ENCODE data around the gene PDIA5.

Gene PDIA5

GRCh38 chr3:123027292-123028232, 39.3 kb upstream of the PDIA5 start, which contains the start of gene SEMA5B:
Gene SEMA5B, minus strand, starts transcription at chr3:123027763. Its CDS starts 66,500 bp downstream, at chr3:122961263.
- Histone ChIP-seq H3K9me3 (ENCODE audit: insufficient read depth, low read depth, low read length) (no peaks in the 10 kb centered on the region), H3K36me3 (ENCODE audit: insufficient read depth, low read depth, low read length) (no peaks in the 10 kb centered on the region), H3K9ac (ENCODE audit: low read depth, low read length) (peak within 1 kb of the TSS; percentile 71; the same call in 1 of the 2 replicates), H3K4me3 (ENCODE audit: low read length) (peak within 1 kb of the TSS; percentile 85), H3K27ac (ENCODE audit: low read length) (no peak within 1 kb of the TSS), H3K27me3 (ENCODE audit: insufficient read depth, low read length) (peaks cover 70% of the 10 kb centered on the region), H3K4me1 (ENCODE audit: insufficient read depth, low read length) (peaks cover 14% of the 10 kb centered on the region)

GRCh38 chr3:123028233-123028828, 38.5 kb upstream of the PDIA5 start:
- Histone ChIP-seq H3K27me3 (ENCODE audit: insufficient read depth, low read length) (peaks cover 70% of the 10 kb centered on the region), H3K9ac (ENCODE audit: low read depth, low read length) (peak overlapping the region; percentile 71; the same call in 1 of the 2 replicates), H3K27ac (ENCODE audit: low read length) (no peak overlapping the region), H3K4me1 (ENCODE audit: insufficient read depth, low read length) (peaks cover 12% of the 10 kb centered on the region), H3K36me3 (ENCODE audit: insufficient read depth, low read depth, low read length) (no peaks in the 10 kb centered on the region), H3K4me3 (ENCODE audit: low read length) (peak overlapping the region; percentile 85), H3K9me3 (ENCODE audit: insufficient read depth, low read depth, low read length) (no peaks in the 10 kb centered on the region)

- H3K27ac ChIP-seq (ENCODE audit: low read length): no peak overlapping the region
- H3K4me3 ChIP-seq (ENCODE audit: low read length): no peak overlapping the region
- peaks cover 44% of the 10 kb centered on the region for H3K27me3 ChIP-seq (ENCODE audit: insufficient read depth, low read length)
- H3K36me3 ChIP-seq (ENCODE audit: insufficient read depth, low read depth, low read length): no peaks in the 10 kb centered on the region
- no peak overlapping the region for H3K9ac ChIP-seq (ENCODE audit: low read depth, low read length)
- peaks cover 5% of the 10 kb centered on the region for H3K4me1 ChIP-seq (ENCODE audit: insufficient read depth, low read length)
- no peaks in the 10 kb centered on the region for H3K9me3 ChIP-seq (ENCODE audit: insufficient read depth, low read depth, low read length)
These were observed 35.8 kb upstream of the PDIA5 start for GRCh38 chr3:123031051-123031450.

- Histone ChIP-seq H3K36me3 (ENCODE audit: insufficient read depth, low read depth, low read length) (no peaks in the 10 kb centered on the region), H3K27me3 (ENCODE audit: insufficient read depth, low read length) (peaks cover 38% of the 10 kb centered on the region), H3K9ac (ENCODE audit: low read depth, low read length) (no peak overlapping the region), H3K4me1 (ENCODE audit: insufficient read depth, low read length) (peaks cover 5% of the 10 kb centered on the region), H3K4me3 (ENCODE audit: low read length) (no peak overlapping the region), H3K27ac (ENCODE audit: low read length) (no peak overlapping the region), H3K9me3 (ENCODE audit: insufficient read depth, low read depth, low read length) (no peaks in the 10 kb centered on the region)
These were observed 34.8 kb upstream of the PDIA5 start for GRCh38 chr3:123032057-123032456.

GRCh38 chr3:123034120-123034519, 32.7 kb upstream of the PDIA5 start:
- Histone ChIP-seq H3K27me3 (ENCODE audit: insufficient read depth, low read length) (peaks cover 36% of the 10 kb centered on the region), H3K4me3 (ENCODE audit: low read length) (no peak overlapping the region), H3K36me3 (ENCODE audit: insufficient read depth, low read depth, low read length) (no peaks in the 10 kb centered on the region), H3K4me1 (ENCODE audit: insufficient read depth, low read length) (no peaks in the 10 kb centered on the region), H3K9me3 (ENCODE audit: insufficient read depth, low read depth, low read length) (no peaks in the 10 kb centered on the region), H3K27ac (ENCODE audit: low read length) (no peak overlapping the region), H3K9ac (ENCODE audit: low read depth, low read length) (no peak overlapping the region)

GRCh38 chr3:123034996-123035395, 31.8 kb upstream of the PDIA5 start:
- Histone ChIP-seq H3K27me3 (ENCODE audit: insufficient read depth, low read length) (peaks cover 28% of the 10 kb centered on the region), H3K9me3 (ENCODE audit: insufficient read depth, low read depth, low read length) (no peaks in the 10 kb centered on the region), H3K9ac (ENCODE audit: low read depth, low read length) (no peak overlapping the region), H3K36me3 (ENCODE audit: insufficient read depth, low read depth, low read length) (no peaks in the 10 kb centered on the region), H3K27ac (ENCODE audit: low read length) (no peak overlapping the region), H3K4me3 (ENCODE audit: low read length) (no peak overlapping the region), H3K4me1 (ENCODE audit: insufficient read depth, low read length) (no peaks in the 10 kb centered on the region)

GRCh38 chr3:123036352-123037014, 30.3 kb upstream of the PDIA5 start:
- Histone ChIP-seq H3K27me3 (ENCODE audit: insufficient read depth, low read length) (peaks cover 17% of the 10 kb centered on the region; the same call in 1 of the 2 replicates), H3K9me3 (ENCODE audit: insufficient read depth, low read depth, low read length) (no peaks in the 10 kb centered on the region), H3K4me3 (ENCODE audit: low read length) (no peak overlapping the region), H3K9ac (ENCODE audit: low read depth, low read length) (no peak overlapping the region), H3K27ac (ENCODE audit: low read length) (no peak overlapping the region), H3K4me1 (ENCODE audit: insufficient read depth, low read length) (no peaks in the 10 kb centered on the region), H3K36me3 (ENCODE audit: insufficient read depth, low read depth, low read length) (no peaks in the 10 kb centered on the region)

- Histone ChIP-seq H3K27ac (ENCODE audit: low read length) (no peak overlapping the region), H3K27me3 (ENCODE audit: insufficient read depth, low read length) (peaks cover 14% of the 10 kb centered on the region; the same call in 1 of the 2 replicates), H3K4me1 (ENCODE audit: insufficient read depth, low read length) (no peaks in the 10 kb centered on the region)
These were observed 29.8 kb upstream of the PDIA5 start for GRCh38 chr3:123037015-123037375.

GRCh38 chr3:123038751-123039150, 28.1 kb upstream of the PDIA5 start:
- H3K27ac ChIP-seq (ENCODE audit: low read length): no peak overlapping the region
- no peaks in the 10 kb centered on the region for H3K36me3 ChIP-seq (ENCODE audit: insufficient read depth, low read depth, low read length)
- H3K27me3 ChIP-seq (ENCODE audit: insufficient read depth, low read length): peaks cover 10% of the 10 kb centered on the region; the same call in 1 of the 2 replicates
- no peak overlapping the region for H3K4me3 ChIP-seq (ENCODE audit: low read length)
- no peaks in the 10 kb centered on the region for H3K9me3 ChIP-seq (ENCODE audit: insufficient read depth, low read depth, low read length)
- H3K4me1 ChIP-seq (ENCODE audit: insufficient read depth, low read length): no peaks in the 10 kb centered on the region
- H3K9ac ChIP-seq (ENCODE audit: low read depth, low read length): no peak overlapping the region

More at GRCh38 chr3:123037015-123037375, 29.8 kb upstream of the PDIA5 start:
- Histone ChIP-seq H3K9ac (ENCODE audit: low read depth, low read length) (no peak overlapping the region), H3K4me3 (ENCODE audit: low read length) (no peak overlapping the region), H3K36me3 (ENCODE audit: insufficient read depth, low read depth, low read length) (no peaks in the 10 kb centered on the region), H3K9me3 (ENCODE audit: insufficient read depth, low read depth, low read length) (no peaks in the 10 kb centered on the region)

- Histone ChIP-seq H3K36me3 (ENCODE audit: insufficient read depth, low read depth, low read length) (no peaks in the 10 kb centered on the region), H3K4me3 (ENCODE audit: low read length) (no peak overlapping the region), H3K9ac (ENCODE audit: low read depth, low read length) (no peak overlapping the region), H3K27me3 (ENCODE audit: insufficient read depth, low read length) (peaks cover 10% of the 10 kb centered on the region; the same call in 1 of the 2 replicates), H3K9me3 (ENCODE audit: insufficient read depth, low read depth, low read length) (no peaks in the 10 kb centered on the region), H3K4me1 (ENCODE audit: insufficient read depth, low read length) (no peaks in the 10 kb centered on the region), H3K27ac (ENCODE audit: low read length) (no peak overlapping the region)
These were observed 27.6 kb upstream of the PDIA5 start for GRCh38 chr3:123039178-123039577.

- Histone ChIP-seq H3K4me1 (ENCODE audit: insufficient read depth, low read length) (peaks cover 5% of the 10 kb centered on the region; the same call in 1 of the 2 replicates), H3K27ac (ENCODE audit: low read length) (no peak overlapping the region), H3K9me3 (ENCODE audit: insufficient read depth, low read depth, low read length) (no peaks in the 10 kb centered on the region), H3K36me3 (ENCODE audit: insufficient read depth, low read depth, low read length) (no peaks in the 10 kb centered on the region), H3K9ac (ENCODE audit: low read depth, low read length) (no peak overlapping the region), H3K4me3 (ENCODE audit: low read length) (no peak overlapping the region), H3K27me3 (ENCODE audit: insufficient read depth, low read length) (peaks cover 8% of the 10 kb centered on the region; the same call in 1 of the 2 replicates)
These were observed 24.4 kb upstream of the PDIA5 start for GRCh38 chr3:123042413-123042812.

All from iPS-20b (cell line).